HEK293 (cell line): ENCODE results near the gene RBBP7.

Experiments
- CTCF ChIA-PET: fragments of 350-600 bp; formaldehyde crosslinking; extraction: SDS; loops from one replicate; lab custom pipeline; 2021; ENCODE audit warnings: antibody characterized with exemption; lab: Yijun Ruan, JAX
- POLR2A ChIA-PET: fragments of 300-600 bp; formaldehyde crosslinking; extraction: SDS; loops from one replicate; lab custom pipeline; 2020; ENCODE audit warnings: antibody characterized with exemption, inconsistent platforms; lab: Yijun Ruan, JAX
- H3K27ac ChIP-seq: fragments of 200-500 bp; sonication (Bioruptor generic); 2 replicates; pipeline ENCODE4 v1.5.1; 2014; ENCODE audit warnings: low read depth, low read length, control low read depth, inconsistent platforms; ENCODE audit errors: extremely low read depth
- H3K36me3 ChIP-seq, 2 experiments: fragments of 200-500 bp in 1 of 2; sonication (Bioruptor generic) in 1 of 2; 1 replicate in 1 of 2; 2 replicates in 1 of 2; pipeline ENCODE4 v1.5.1; 2014 to 2017; ENCODE audit warnings: inconsistent platforms in 2 of 2, low read length in 2 of 2; ENCODE audit not compliant: control insufficient read depth in 2 of 2, insufficient read depth in 1 of 2
- H3K4me1 ChIP-seq: fragments of 200-500 bp; sonication (Bioruptor generic); 2 replicates; pipeline ENCODE4 v1.5.1; 2014; ENCODE audit warnings: mild to moderate bottlenecking, low read length, inconsistent platforms; ENCODE audit not compliant: control insufficient read depth, insufficient read depth
- H3K4me3 ChIP-seq: 2 replicates; pipeline ENCODE4 v1.5.1; 2011; ENCODE audit warnings: low read depth, mild to moderate bottlenecking, control low read depth, low read length, moderate library complexity
- H3K9me3 ChIP-seq: fragments of 200-500 bp; sonication (Bioruptor generic); 2 replicates; pipeline ENCODE4 v1.5.1; 2014; ENCODE audit warnings: low read depth, low read length, inconsistent platforms; ENCODE audit not compliant: control insufficient read depth, insufficient read depth
- BCL11B ChIP-seq: fragments of 450-650 bp; formaldehyde crosslinking; IDR thresholded peaks from 2 replicates; pipeline ENCODE4 v1.5.1; 2016; ENCODE audit warnings: low read depth, missing biosample characterization, missing genetic modification characterization
- ELK4 ChIP-seq: IDR thresholded peaks from 2 replicates; pipeline ENCODE4 v1.6.1; 2011; ENCODE audit warnings: mild to moderate bottlenecking, low read depth, low read length, borderline replicate concordance
- MYNN ChIP-seq: fragments of 450-650 bp; formaldehyde crosslinking; IDR thresholded peaks from 2 replicates; pipeline ENCODE4 v1.5.1; 2016; ENCODE audit warnings: missing biosample characterization, missing genetic modification characterization, borderline replicate concordance
- MZF1 ChIP-seq: fragments of 450-650 bp; formaldehyde crosslinking; IDR thresholded peaks from 2 replicates; pipeline ENCODE4 v1.5.1; 2017; ENCODE audit warnings: missing biosample characterization, missing genetic modification characterization, borderline replicate concordance
- PRDM1 ChIP-seq: fragments of 450-650 bp; formaldehyde crosslinking; IDR thresholded peaks from 2 replicates; pipeline ENCODE4; 2016; ENCODE audit warnings: missing biosample characterization, missing genetic modification characterization
- SETDB1 ChIP-seq: IDR thresholded peaks from one replicate; pipeline ENCODE4 v1.6.1; 2017; ENCODE audit warnings: mild to moderate bottlenecking, low read length, moderate library complexity, mixed read lengths; ENCODE audit not compliant: insufficient read length
- ZFHX2 ChIP-seq: fragments of 450-650 bp; formaldehyde crosslinking; conservative IDR thresholded peaks from 2 replicates; pipeline ENCODE4 v1.5.1; 2016; ENCODE audit warnings: missing biosample characterization, missing genetic modification characterization
- ZNF121 ChIP-seq: fragments of 450-650 bp; formaldehyde crosslinking; IDR thresholded peaks from 2 replicates; pipeline ENCODE4 v1.5.1; 2016; ENCODE audit warnings: missing biosample characterization, missing genetic modification characterization
- ZNF184 ChIP-seq: fragments of 450-650 bp; IDR thresholded peaks from 2 replicates; pipeline ENCODE4 v1.5.1; 2018; ENCODE audit warnings: missing biosample characterization, mild to moderate bottlenecking, missing genetic modification characterization
- ZNF248 ChIP-seq: fragments of 450-650 bp; formaldehyde crosslinking; IDR thresholded peaks from 2 replicates; pipeline ENCODE4 v1.5.1; 2017; ENCODE audit warnings: missing biosample characterization, missing genetic modification characterization
- ZNF341 ChIP-seq: fragments of 450-650 bp; formaldehyde crosslinking; IDR thresholded peaks from 2 replicates; pipeline ENCODE4; 2016; ENCODE audit warnings: low read depth, missing biosample characterization, missing genetic modification characterization
- ZNF366 ChIP-seq: fragments of 450-650 bp; formaldehyde crosslinking; conservative IDR thresholded peaks from 2 replicates; pipeline ENCODE4 v1.5.1; 2016; ENCODE audit warnings: missing biosample characterization, missing genetic modification characterization
- ZNF529 ChIP-seq: fragments of 450-650 bp; formaldehyde crosslinking; IDR thresholded peaks from 2 replicates; pipeline ENCODE4 v1.5.1; 2017; ENCODE audit warnings: missing genetic modification characterization, missing biosample characterization; ENCODE audit not compliant: insufficient replicate concordance
- ZNF549 ChIP-seq: fragments of 450-650 bp; IDR thresholded peaks from 2 replicates; pipeline ENCODE4 v1.5.1; 2018; ENCODE audit warnings: missing biosample characterization, missing genetic modification characterization, mild to moderate bottlenecking, inconsistent platforms, moderate library complexity
- ZNF560 ChIP-seq: fragments of 450-650 bp; formaldehyde crosslinking; IDR thresholded peaks from 2 replicates; pipeline ENCODE4 v1.5.1; 2017; ENCODE audit warnings: missing biosample characterization, missing genetic modification characterization, borderline replicate concordance
- ZNF585B ChIP-seq: fragments of 450-650 bp; formaldehyde crosslinking; IDR thresholded peaks from 2 replicates; pipeline ENCODE4 v1.5.1; 2016; ENCODE audit warnings: missing biosample characterization, missing genetic modification characterization
- ZNF596 ChIP-seq: fragments of 450-650 bp; IDR thresholded peaks from 2 replicates; pipeline ENCODE4 v1.5.0; 2018; ENCODE audit warnings: missing biosample characterization, mild to moderate bottlenecking, missing genetic modification characterization, moderate library complexity
- ZNF610 ChIP-seq: fragments of 450-650 bp; formaldehyde crosslinking; IDR thresholded peaks from 2 replicates; pipeline ENCODE4 v1.5.1; 2016; ENCODE audit warnings: missing biosample characterization, missing genetic modification characterization, borderline replicate concordance
- ZNF624 ChIP-seq: fragments of 450-650 bp; formaldehyde crosslinking; IDR thresholded peaks from 2 replicates; pipeline ENCODE4 v1.5.1; 2017; ENCODE audit warnings: missing biosample characterization, missing genetic modification characterization
- ZNF791 ChIP-seq: fragments of 450-650 bp; formaldehyde crosslinking; IDR thresholded peaks from 2 replicates; pipeline ENCODE4 v1.5.1; 2016; ENCODE audit warnings: missing biosample characterization, missing genetic modification characterization
- ZNF792 ChIP-seq: fragments of 450-650 bp; formaldehyde crosslinking; IDR thresholded peaks from 2 replicates; pipeline ENCODE4 v1.5.1; 2016; ENCODE audit warnings: missing biosample characterization, missing genetic modification characterization
- ZSCAN23 ChIP-seq: fragments of 450-650 bp; formaldehyde crosslinking; IDR thresholded peaks from 2 replicates; pipeline ENCODE4 v1.5.1; 2016; ENCODE audit warnings: missing biosample characterization, missing genetic modification characterization
- TF ChIP-seq, protein P1 (sequence below): fragments of 450-650 bp; formaldehyde crosslinking; IDR thresholded peaks from 2 replicates; pipeline ENCODE4 v1.5.1; 2016; ENCODE audit warnings: missing biosample characterization, missing genetic modification characterization, borderline replicate concordance
- TF ChIP-seq, protein P2 (sequence below): fragments of 450-650 bp; formaldehyde crosslinking; IDR thresholded peaks from 2 replicates; pipeline ENCODE4 v1.5.1; 2016; ENCODE audit warnings: missing biosample characterization, missing genetic modification characterization, borderline replicate concordance
- TF ChIP-seq, protein P3 (sequence below): fragments of 450-650 bp; formaldehyde crosslinking; IDR thresholded peaks from 2 replicates; pipeline ENCODE4 v1.5.1; 2016; ENCODE audit warnings: missing biosample characterization, missing genetic modification characterization

The RBBP7 gene

DNA sequence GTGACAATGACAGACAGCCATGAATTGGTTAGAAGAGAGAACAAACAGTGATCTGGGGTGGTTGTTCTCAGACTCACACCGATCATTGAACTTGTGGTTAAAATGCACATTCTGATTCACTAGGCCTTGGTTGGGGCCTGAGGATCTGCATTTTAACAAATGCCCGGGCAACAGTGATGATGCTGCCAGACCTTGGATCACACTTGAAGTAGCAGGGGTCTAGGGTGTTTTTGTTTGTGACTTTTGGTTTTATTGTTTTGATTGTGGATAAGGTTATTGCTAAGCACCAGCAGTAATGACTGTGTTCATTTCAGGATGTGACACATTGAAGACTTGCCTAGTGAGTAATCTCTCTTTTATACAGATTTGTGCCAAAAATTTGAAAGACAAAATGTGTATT, 47.4 kb downstream of the RBBP7 start:
- POLR2A ChIA-PET, result no interaction called here
- peaks cover 54% of the 10 kb centered on the region in 2 experiments for H3K36me3 ChIP-seq
- no peak overlapping the region for H3K27ac ChIP-seq
- H3K4me3 ChIP-seq, result no peak overlapping the region
- CTCF ChIA-PET, result interaction anchor here (0.7 kb wide), 1 partner anchor 50 kb away, joined by 4 read pairs; no protein-coding TSS in a partner anchor
- no peaks in the 10 kb centered on the region for H3K9me3 ChIP-seq
- TF ChIP-seq, protein P1, sequence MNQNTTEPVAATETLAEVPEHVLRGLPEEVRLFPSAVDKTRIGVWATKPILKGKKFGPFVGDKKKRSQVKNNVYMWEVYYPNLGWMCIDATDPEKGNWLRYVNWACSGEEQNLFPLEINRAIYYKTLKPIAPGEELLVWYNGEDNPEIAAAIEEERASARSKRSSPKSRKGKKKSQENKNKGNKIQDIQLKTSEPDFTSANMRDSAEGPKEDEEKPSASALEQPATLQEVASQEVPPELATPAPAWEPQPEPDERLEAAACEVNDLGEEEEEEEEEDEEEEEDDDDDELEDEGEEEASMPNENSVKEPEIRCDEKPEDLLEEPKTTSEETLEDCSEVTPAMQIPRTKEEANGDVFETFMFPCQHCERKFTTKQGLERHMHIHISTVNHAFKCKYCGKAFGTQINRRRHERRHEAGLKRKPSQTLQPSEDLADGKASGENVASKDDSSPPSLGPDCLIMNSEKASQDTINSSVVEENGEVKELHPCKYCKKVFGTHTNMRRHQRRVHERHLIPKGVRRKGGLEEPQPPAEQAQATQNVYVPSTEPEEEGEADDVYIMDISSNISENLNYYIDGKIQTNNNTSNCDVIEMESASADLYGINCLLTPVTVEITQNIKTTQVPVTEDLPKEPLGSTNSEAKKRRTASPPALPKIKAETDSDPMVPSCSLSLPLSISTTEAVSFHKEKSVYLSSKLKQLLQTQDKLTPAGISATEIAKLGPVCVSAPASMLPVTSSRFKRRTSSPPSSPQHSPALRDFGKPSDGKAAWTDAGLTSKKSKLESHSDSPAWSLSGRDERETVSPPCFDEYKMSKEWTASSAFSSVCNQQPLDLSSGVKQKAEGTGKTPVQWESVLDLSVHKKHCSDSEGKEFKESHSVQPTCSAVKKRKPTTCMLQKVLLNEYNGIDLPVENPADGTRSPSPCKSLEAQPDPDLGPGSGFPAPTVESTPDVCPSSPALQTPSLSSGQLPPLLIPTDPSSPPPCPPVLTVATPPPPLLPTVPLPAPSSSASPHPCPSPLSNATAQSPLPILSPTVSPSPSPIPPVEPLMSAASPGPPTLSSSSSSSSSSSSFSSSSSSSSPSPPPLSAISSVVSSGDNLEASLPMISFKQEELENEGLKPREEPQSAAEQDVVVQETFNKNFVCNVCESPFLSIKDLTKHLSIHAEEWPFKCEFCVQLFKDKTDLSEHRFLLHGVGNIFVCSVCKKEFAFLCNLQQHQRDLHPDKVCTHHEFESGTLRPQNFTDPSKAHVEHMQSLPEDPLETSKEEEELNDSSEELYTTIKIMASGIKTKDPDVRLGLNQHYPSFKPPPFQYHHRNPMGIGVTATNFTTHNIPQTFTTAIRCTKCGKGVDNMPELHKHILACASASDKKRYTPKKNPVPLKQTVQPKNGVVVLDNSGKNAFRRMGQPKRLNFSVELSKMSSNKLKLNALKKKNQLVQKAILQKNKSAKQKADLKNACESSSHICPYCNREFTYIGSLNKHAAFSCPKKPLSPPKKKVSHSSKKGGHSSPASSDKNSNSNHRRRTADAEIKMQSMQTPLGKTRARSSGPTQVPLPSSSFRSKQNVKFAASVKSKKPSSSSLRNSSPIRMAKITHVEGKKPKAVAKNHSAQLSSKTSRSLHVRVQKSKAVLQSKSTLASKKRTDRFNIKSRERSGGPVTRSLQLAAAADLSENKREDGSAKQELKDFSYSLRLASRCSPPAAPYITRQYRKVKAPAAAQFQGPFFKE (tag by site-specific recombination), result no peak
- no peak for TF ChIP-seq ZSCAN23 (tag by site-specific recombination)
- TF ChIP-seq ZNF529, result no peak
- TF ChIP-seq, protein P2, sequence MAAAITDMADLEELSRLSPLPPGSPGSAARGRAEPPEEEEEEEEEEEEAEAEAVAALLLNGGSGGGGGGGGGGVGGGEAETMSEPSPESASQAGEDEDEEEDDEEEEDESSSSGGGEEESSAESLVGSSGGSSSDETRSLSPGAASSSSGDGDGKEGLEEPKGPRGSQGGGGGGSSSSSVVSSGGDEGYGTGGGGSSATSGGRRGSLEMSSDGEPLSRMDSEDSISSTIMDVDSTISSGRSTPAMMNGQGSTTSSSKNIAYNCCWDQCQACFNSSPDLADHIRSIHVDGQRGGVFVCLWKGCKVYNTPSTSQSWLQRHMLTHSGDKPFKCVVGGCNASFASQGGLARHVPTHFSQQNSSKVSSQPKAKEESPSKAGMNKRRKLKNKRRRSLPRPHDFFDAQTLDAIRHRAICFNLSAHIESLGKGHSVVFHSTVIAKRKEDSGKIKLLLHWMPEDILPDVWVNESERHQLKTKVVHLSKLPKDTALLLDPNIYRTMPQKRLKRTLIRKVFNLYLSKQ (tag by site-specific recombination), result no peak
- TF ChIP-seq ELK4, result no peak
- TF ChIP-seq ZNF792 (tag by site-specific recombination), result no peak
- no peak for TF ChIP-seq ZNF366 (tag by site-specific recombination)
- TF ChIP-seq ZNF791 (tag by site-specific recombination), result no peak
- no peak for TF ChIP-seq ZNF549
- TF ChIP-seq ZNF596 (tag by site-specific recombination), result no peak
- TF ChIP-seq ZNF184, result no peak
- no peak for TF ChIP-seq ZNF624 (tag by site-specific recombination)
- peaks cover 6% of the 10 kb centered on the region for H3K4me1 ChIP-seq

DNA sequence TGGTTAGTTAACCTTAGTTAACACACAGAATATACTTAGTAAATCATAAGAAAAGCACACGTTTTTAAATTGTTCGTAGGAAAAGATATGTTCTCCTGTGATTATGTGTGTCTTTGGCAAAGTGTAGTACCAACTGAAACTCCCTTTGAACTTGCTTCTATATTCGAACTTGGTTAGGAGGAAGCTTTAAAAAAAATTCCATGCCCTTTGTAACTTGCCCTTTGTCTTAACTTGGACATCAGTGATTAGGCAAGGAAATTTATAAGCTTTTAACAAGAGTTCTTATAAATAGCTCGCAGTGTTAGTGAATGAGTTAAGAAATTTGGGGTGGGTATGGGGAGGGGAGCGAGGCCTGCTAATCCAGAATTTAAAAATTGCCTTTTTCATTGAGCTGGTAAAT, 50.5 kb downstream of the RBBP7 start:
- Histone ChIP-seq H3K36me3 (peaks cover 49 to 64% of the 10 kb centered on the region in 2 experiments), H3K9me3 (no peaks in the 10 kb centered on the region), H3K27ac (no peak overlapping the region), H3K4me1 (no peaks in the 10 kb centered on the region), H3K4me3 (no peak overlapping the region)
- ChIA-PET POLR2A (interaction anchor here (1.1 kb wide), 1 partner anchor 10 kb away, joined by 3 read pairs; no protein-coding TSS in a partner anchor), CTCF (interaction anchor here (1.1 to 2.4 kb wide), 2 partner anchors 9 to 12 kb away, joined by 4 to 9 read pairs; no protein-coding TSS in a partner anchor)
- TF ChIP-seq ZNF560 (tag by site-specific recombination), result no peak
- TF ChIP-seq PRDM1 (tag by site-specific recombination), result no peak
- TF ChIP-seq, protein P2 (tag by site-specific recombination), result no peak
- no peak for TF ChIP-seq MZF1
- no peak for TF ChIP-seq ZNF341 (tag by site-specific recombination)
- no peak for TF ChIP-seq SETDB1
- no peak for TF ChIP-seq ZNF248
- no peak for TF ChIP-seq MYNN (tag by site-specific recombination)
- no peak for TF ChIP-seq ZFHX2 (tag by site-specific recombination)
- TF ChIP-seq BCL11B (tag by site-specific recombination), result no peak
- TF ChIP-seq ZNF121 (tag by site-specific recombination), result no peak
- no peak for TF ChIP-seq ZNF585B (tag by site-specific recombination)
- TF ChIP-seq ZNF610 (tag by site-specific recombination), result no peak
- TF ChIP-seq, protein P3, sequence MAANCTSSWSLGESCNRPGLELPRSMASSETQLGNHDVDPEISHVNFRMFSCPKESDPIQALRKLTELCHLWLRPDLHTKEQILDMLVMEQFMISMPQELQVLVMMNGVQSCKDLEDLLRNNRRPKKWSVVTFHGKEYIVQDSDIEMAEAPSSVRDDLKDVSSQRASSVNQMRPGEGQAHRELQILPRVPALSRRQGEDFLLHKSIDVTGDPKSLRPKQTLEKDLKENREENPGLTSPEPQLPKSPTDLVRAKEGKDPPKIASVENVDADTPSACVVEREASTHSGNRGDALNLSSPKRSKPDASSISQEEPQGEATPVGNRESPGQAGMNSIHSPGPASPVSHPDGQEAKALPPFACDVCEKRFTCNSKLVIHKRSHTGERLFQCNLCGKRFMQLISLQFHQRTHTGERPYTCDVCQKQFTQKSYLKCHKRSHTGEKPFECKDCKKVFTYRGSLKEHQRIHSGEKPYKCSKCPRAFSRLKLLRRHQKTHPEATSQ (tag by site-specific recombination), result no peak
